ENCODE results near the gene GRIP2.

Gene GRIP2

GRCh38 chr3:14462738-14463137 lies 77.4 kb downstream of the GRIP2 start:
- CTCF ChIA-PET, result interaction anchor here (0.8 to 2.0 kb wide), 4 partner anchors 30 to 259 kb away, joined by 3 to 7 read pairs (median 5); no protein-coding TSS in a partner anchor
- no peak overlapping the region for H3K27ac ChIP-seq
- POLR2A ChIA-PET (ENCODE audit: low non-redundant PET), result no interaction called here
- DNase-seq (ENCODE audit: low spot score), result peak; percentile 25
- no peak for TF ChIP-seq CTCF (conservative IDR thresholded peaks at IDR 0.05; ENCODE audit: low read depth)

- CTCF ChIA-PET, result interaction anchor here (0.6 to 2.0 kb wide), 7 partner anchors 16 to 258 kb away, joined by 3 to 7 read pairs (median 4); no protein-coding TSS in a partner anchor
These were observed 78.3 kb downstream of the GRIP2 start for GRCh38 chr3:14461748-14462324.

GRCh38 chr3:14461006-14461747 lies 79.0 kb downstream of the GRIP2 start:
- POLR2A ChIA-PET (ENCODE audit: low non-redundant PET), result no interaction called here
- CTCF ChIA-PET, result interaction anchor here (0.6 to 1.5 kb wide), 4 partner anchors 35 to 258 kb away, joined by 3 to 4 read pairs (median 4); no protein-coding TSS in a partner anchor
- H3K27ac ChIP-seq, result peak overlapping the region; percentile 48
- no peak for TF ChIP-seq CTCF (conservative IDR thresholded peaks at IDR 0.05; ENCODE audit: low read depth)
- no peak for DNase-seq (ENCODE audit: low spot score)

More at GRCh38 chr3:14461748-14462324, 78.3 kb downstream of the GRIP2 start:
- DNase-seq (ENCODE audit: low spot score), result peak; percentile 56
- peak; percentile 48 for TF ChIP-seq CTCF (conservative IDR thresholded peaks at IDR 0.05; ENCODE audit: low read depth)
- POLR2A ChIA-PET (ENCODE audit: low non-redundant PET), result no interaction called here
- peak overlapping the region; percentile 48 for H3K27ac ChIP-seq

- TF ChIP-seq CTCF (conservative IDR thresholded peaks at IDR 0.05; ENCODE audit: low read depth), result no peak
- peak overlapping the region; percentile 48 for H3K27ac ChIP-seq
These were observed 79.7 kb downstream of the GRIP2 start for GRCh38 chr3:14460342-14461005.

GRCh38 chr3:14459787-14460186 lies 80.4 kb downstream of the GRIP2 start:
- ChIA-PET CTCF (interaction anchor here (1.5 kb wide), 1 partner anchor 256 kb away, joined by 4 read pairs; no protein-coding TSS in a partner anchor), POLR2A (ENCODE audit: low non-redundant PET) (no interaction called here)

More at GRCh38 chr3:14460342-14461005, 79.7 kb downstream of the GRIP2 start:
- DNase-seq (ENCODE audit: low spot score), result no peak
- POLR2A ChIA-PET (ENCODE audit: low non-redundant PET), result no interaction called here
- CTCF ChIA-PET, result interaction anchor here (0.7 to 1.5 kb wide), 2 partner anchors 91 to 257 kb away, joined by 3 to 4 read pairs; no protein-coding TSS in a partner anchor

More at GRCh38 chr3:14459787-14460186, 80.4 kb downstream of the GRIP2 start:
- TF ChIP-seq CTCF (conservative IDR thresholded peaks at IDR 0.05; ENCODE audit: low read depth), result no peak
- DNase-seq (ENCODE audit: low spot score), result no peak
- no peak overlapping the region for H3K27ac ChIP-seq
